HG02884 (cell line): ENCODE data around the gene TMEM187.
"Not testable (repeated sequence)": the region's sequence is repeated elsewhere in the genome, so short reads cannot be mapped to it uniquely, and the experiment has no call there.

Experiments
- ATAC-seq: cut with Tn5 transposase; IDR thresholded peaks from one replicate; pipeline ENCODE4 v1.9.1; 2021; ENCODE audit warnings: mild to moderate bottlenecking, moderate library complexity; ENCODE audit not compliant: unreplicated experiment

TMEM187 gene

DNA sequence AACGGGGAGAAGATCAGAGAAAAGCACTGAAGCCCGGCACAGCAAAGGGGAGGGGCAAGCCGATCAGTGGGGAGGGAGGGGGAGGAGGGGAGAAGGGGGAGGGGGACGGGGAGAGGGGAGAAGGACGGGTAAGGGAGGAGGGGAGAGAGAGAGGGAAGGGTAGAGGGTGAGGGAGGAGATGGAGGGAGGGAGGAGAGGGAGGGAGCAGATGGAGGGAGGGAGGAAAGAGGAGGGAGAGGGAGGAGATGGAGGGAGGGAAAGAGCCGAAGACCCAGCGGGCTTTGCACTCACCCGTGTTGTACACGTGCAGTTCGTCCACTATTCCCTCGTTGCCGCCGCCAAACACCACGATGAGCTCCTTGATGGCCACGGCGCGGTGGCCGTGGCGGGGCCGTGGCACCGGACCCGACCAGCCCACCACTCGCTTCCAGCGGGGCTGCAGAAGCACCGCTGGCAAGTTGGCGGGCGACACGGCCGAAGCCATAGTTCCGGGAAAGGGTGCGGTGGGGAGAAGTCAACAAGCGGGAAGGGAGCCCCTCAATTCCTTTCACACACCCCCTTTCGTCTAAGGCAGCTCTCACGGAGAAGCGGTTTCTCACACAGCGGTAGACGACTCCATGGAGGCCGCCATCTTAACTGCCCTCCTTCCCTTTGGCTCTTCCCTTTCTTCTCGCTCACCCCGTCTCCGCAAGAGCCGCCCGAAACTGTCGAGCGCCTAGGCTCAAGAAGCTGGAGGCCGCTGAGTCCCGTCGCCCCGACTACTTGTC lies 2.0 kb upstream of the TMEM187 start:
- ATAC-seq, result no peak

DNA sequence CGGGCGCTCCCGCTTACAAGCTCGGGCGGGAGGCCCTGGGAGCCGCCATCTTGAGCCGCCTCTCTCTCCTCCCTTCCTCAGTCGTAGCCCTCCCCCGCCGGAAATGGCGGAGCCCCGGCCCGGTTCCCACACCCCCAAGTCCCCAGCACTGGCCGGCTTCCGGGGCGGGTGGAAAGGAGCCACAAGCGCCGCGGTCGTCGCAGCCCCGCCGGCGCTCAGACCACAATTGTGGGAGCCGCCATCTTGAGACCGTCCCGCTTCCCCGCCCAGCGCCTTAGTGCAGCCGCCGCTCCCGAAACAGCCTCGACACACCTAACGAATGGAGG lies 1.5 kb upstream of the TMEM187 start:
- ATAC-seq, result no peak

DNA sequence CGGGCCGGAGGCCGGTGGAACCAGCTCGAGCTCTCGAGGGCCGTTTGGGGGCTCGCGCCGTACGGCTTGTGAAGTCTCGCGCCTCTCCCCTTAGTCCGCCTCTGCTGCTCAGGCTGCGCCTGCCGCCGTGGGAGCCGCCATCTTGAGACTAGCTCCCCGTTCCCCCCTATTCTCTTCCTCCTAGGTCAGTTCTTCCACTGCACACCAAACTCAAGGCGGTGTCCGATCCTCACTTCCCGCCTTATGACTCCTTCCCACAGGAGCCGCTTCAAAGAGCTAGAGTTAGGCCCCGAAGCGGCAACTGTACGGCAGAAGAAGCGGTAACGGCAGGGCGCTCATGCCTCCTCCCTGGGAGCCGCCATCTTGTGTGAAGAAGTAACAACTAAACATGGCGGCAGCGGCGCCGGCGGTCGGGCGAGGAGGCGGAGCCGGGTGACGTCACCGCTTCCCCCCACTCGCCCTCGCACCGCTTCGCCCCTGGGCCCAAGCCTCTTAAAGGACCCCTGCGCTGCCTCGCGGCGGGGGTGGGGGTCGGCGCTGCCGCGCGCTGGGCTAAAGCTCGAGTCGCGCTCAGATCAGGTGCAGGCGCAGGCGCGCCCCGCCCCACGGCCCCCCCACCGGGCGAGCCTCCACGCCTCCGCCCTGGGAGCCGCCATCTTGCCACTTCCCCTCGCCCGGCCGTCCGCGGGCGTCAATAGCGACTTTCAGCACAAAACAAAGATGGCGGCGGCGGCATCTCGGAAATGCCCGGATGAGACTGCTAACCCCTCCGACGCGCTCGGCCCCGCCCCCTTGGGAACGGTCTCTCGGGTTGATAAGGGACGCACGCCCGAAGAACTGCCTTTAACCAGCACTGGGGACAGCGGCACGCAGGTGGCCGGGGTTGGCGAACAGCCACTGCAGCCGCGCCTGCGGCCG lies 845 bp upstream of the TMEM187 start, which contains the start of gene HCFC1:
TSS of gene HCFC1 (minus strand) at position 369 of the 918 bp plus-strand sequence. CDS start 978 bp downstream, outside the sequence.
- peak; percentile 40 for ATAC-seq

DNA sequence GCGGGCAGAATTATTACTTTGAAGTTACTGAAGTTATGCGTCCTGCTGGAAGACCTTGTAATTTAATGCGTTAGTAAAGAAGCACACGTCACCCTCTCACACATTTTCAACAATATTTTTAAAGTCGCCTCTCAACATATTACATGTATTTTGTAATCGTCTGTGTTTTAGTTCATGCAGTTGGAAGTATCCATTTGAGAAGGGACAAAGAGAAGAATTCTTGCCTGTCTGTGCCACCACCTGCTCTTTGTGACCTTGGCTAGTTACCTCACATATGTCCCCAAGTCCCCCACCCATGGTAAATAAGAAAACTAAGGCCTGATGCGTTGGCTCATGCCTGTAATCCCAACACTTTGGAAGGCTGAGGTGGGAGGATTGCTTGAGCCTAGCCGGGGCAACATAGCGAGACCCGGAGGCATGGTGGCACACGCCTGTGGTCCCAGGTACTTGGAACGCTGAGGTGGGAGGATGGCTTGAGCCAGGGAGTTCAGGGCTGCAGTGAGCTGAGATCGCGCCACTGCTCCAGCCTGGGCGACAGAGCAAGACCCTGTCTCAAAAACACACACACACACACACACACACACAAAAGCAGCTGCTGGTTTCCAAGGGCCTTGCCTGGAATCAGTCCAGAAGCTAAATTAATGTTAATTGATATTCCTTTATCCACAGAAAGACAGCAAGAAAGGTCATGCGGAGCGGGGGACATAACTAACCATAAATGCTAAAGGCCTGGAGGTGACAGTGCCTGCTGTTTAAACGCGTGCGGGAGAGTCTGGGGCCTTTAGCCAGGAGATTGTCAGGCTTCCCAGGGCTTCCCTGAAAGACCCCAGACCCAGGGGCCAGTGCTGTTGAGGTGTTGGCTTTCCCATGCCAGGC lies 811 bp downstream of the TMEM187 start:
- ATAC-seq, result no peak

DNA sequence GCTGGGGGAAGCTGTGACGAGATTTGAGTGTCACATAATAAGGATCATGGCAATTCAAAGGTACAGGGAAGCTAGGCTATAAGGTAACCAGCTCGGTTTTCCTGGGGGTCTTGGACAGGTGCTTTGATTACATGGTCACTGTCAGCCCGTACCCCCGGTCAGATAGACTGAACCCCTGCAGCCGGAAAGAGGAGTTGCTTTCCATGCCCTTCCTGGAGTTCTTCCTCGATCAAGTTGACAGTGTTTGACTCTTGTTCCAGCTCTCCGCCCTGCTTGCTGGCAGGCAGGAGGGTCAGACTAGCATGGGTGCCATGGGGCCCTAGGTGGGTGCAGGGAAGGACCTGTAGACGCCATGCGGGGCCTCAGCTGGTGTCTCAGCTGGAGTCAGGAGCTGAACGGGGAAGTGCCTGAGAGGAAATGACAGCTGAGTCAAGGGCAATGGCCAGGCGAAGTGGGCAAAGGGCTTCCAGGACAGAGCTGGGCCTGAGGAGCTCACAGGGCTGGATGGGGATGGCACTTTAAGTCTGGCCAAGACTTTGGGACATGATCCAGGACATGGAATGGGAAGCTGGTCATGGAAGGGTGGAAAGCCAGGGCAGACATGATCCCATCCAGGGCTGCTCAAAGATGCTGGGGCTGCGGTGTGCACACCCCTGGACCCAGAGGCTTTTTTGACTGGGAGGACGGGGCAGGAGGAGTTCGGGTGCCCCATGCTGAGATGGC lies 1.6 kb downstream of the TMEM187 start:
- no peak for ATAC-seq

DNA sequence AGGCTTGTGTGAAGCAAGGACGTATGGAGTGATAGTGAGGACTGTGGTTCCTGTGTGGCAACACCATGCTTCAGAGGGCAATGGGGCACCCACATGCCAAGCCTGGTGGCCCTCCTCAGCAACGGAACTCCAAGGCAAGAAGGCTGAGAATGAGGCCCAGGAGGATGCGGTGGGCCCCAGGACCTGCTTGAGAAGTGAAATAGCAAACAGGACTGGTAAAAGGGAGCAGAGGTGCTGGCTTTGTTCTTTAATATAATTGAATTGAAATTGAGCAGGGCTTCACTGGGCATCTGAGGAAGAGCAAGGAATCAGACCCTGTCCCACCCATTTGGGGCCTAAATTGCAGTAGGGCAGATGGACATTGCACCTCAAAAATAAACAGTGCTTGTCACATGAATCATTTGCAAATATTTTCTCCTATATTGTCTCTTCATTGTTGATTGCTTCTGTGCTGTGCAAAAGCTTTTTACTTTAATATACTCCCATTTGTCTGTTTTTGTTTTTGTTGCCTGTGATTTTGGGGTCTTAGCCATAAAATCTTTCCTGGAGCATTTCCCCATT lies 2.3 kb downstream of the TMEM187 start:
- no peak for ATAC-seq

DNA sequence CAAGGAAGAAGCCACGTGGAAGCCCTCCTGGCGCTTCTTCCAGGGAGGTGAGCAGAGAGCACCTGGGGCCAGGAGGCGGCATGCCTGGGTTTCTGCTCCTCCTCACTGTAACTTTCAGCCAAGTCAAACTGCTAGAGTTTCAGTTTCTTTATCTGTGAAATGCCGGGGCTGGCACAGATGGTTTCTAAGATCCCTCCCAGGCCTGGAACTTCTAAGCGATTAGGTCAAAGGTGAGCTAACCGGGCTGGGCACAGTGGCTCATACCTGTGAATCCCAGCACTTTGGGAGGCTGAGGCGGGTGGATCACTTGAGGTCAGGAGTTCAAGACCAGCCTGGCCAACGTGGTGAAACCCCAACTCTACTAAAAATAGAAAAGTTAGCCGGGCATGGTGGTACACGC lies 7.8 kb downstream of the TMEM187 start:
- not testable (repeated sequence) for ATAC-seq

DNA sequence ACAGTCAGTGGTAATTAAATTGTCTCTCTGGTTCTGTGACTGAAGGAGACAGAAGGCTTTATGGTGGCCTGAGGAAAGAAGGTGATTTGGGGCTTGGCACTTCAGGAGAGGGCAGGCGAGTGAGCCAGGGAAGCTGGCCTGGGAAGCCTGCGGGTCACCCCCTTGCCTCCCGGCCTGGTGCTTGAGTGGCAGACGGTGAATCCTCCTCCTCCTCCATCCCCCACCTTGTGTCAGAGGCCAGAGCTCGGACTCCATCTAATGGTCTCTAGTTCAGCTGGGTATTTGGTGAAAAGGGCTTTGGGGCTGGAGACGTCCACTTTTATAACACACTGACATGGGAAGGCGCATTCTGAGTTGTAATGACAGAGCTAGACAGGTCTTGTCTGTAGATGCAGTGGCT lies 8.7 kb downstream of the TMEM187 start:
- no peak for ATAC-seq

DNA sequence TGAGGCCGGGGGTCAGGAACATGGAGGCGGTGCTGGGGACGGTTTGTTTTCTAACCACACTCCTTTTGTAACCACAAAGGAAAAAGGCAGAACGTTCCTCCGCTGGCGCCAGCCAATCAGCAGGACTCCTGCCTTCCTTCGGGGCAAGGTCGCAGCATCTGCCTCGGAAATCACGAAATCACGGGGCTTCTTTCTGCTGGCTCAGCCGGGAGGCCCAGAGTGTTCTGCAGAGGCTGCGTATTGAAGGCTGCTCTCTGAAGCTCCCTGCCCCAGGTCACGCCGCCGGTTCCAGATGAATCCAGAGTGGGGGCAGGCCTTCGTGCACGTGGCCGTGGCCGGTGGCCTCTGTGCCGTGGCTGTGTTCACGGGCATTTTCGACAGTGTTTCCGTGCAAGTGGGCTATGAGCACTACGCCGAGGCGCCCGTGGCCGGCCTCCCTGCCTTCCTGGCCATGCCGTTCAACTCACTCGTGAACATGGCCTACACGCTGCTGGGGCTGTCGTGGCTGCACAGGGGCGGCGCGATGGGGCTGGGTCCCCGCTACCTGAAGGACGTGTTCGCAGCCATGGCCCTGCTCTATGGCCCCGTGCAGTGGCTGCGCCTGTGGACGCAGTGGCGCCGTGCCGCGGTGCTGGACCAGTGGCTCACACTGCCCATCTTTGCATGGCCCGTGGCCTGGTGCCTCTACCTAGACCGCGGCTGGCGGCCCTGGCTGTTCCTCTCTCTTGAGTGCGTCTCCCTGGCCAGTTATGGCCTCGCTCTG lies 9.4 kb downstream of the TMEM187 start:
- ATAC-seq, result no peak

DNA sequence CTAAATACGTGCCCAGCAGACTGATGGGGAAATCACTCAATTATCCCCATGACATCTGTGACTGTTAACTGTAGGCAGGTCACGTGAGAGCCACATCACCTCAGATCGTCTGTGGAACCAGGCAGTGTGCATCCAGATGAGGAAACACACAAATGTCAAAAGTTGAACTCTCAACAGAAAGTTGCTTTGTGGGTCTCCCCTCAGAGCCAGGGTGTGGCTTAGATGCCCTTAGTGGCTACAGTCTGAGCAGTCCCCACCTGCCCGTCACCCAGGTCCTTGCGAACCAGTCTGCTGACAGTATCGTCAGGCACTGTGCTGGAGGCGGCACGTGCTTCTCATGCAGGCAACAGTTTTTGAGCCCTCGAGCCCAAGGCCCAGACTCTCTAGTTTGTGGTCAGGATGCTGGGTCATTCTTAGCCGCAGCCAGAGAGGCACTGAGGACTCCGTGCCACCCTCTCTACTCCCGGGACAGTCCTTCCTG lies 10.8 kb downstream of the TMEM187 start:
- no peak for ATAC-seq

DNA sequence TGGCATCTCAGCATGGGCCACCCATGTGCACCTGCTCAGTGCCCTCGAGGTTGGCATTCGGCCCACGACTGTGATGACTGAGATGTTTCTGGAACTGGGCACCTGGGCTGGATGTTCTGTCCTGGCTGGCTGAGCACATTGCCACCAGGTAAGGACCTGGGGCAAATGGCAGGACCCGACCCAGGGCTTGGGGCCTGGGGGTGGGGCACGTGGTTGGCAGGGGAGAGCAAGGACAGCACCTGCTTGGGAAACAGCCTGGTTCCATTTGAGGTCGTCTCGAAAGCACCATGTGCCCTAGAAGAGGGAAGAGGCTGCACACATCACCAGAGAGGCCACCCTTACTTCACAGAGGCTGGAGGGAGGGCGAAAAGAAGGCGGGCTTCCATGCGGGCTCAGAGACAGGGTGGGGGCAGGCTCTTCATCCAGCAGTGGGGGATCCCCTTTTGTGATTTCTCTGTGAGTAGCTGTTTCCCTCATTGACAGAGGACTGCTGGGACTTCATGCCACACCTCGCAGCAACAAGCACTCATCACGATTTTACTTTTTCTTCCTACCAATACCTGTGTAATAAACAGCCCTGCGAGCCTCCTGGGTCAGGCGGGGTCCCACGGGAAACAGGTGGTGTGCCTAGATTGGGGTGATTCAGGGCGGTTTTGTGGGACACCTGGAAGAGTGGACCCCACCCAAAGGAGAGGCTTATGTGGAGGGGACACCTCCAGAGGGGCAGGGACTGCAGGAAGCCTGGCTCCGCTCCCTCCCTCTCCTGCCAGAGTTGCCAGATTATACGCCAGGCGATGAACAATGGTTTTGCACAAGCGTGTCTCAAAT lies 12.0 kb downstream of the TMEM187 start:
- ATAC-seq, result no peak

DNA sequence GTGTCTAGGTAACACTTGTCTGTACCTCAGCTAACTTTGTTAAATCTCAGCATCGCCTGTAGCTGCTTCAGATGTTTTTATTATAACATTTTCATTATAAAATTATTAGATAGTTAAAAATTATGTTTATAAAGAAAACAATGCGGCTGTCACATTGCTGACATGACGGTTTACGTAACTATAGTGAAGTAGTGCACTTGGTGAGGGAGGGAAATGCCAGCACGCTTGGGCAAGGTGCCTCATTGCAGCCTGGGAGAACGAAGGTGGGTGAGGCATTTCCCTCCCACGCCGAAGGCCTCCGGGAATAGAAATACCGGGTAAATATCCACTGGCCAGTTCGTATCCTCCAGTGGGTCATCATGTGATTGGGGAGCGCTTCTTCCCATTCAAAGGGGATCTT lies 15.9 kb downstream of the TMEM187 start:
- ATAC-seq, result no peak

DNA sequence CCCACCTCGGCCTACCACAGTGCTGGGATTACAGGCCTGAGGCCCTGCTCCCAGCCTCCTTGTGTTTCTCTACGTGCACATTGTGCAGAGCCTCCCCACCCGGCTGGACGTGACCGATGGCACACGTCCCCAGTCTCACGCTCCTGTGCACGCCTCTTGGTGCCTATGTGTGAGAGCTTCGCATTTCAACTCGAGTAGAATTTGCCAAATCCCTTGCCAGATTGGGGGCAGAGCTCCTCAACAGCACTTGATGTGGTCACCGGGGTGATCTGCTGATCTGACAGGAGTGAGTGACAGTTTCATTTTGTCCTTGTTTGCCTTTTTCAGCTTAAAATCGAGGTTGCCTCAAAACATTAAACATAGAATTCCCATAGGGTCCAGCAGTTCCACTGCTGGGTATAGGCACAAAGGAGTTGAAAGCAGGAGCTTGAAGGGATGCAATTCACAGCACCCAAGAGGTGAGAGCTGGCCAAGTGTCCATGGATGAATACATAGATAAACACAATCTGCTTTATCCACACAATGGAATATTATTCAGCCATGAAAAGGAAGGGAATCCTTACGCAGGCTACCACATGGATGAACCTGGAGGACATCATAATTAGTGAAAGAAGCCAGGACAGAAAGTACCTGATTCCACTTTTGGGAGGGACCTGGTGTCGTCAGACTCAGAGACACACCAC lies 17.6 kb downstream of the TMEM187 start:
- ATAC-seq, result no peak

DNA sequence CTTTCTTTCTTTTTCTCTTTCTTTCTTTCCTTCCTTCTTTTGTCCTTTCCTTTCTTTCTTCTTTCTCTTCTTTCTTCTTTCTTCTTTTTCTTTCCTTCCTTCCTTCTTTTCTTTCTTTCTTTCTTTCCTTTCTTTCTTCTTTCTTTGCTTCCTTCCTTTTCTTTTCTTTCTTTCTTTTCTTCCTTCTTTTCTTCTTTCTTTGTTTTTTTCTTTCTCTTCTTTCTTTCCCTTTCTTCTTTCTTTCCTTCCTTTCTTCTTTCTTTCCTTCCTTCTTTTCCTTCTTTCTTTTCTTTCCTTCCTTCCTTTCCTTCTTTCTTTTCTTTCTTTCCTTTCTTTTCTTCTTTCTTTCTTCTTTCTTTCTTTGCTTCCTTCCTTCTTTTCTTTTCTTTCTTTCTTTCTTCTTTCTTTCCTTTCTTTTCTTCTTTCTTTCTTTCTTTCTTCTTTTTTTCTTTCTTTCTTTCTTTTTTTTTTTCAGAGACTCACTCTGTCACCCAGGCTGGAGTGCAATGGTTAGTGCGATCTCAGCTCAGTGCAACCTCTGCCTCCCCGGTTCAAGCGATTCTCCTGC lies 18.5 kb downstream of the TMEM187 start:
- no peak for ATAC-seq

DNA sequence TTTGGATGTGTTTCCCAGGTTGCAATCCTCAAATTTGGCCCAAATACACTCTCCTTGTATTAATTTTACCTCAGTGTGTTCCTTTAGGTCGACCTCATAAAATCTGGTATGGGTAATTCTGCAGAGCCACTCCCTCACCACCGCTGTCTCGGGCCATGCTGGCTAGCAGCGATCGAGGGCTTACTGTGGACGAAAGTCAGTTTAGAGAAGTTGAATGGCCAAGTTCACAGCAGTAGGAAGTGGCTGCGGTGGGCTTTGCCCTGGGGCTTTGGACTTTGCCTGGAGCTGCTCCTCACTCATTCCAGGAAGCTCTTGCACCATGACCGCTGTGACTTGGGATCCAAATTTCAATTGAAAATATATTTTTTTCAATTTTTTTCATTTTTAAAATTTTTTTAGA lies 19.6 kb downstream of the TMEM187 start:
- no peak for ATAC-seq

DNA sequence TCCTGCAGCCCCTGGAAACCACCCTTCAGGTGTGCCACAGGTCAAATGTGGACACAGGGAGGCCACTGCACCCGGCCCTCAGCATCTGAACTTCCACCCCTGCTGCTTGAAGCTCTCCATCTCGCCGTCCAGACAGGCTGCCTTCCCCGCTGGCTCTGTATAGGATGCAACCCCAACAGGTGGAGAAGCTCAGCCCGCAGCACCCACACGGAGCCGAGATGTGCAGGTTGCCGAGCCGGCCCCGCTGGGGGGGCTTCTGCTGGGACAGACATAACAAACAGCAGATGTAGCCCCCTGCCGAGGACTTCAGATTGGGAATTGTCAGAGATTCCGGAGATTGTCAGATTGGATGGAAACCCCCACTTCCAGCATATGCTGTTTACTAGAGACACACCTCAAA lies 20.5 kb downstream of the TMEM187 start:
- no peak for ATAC-seq

DNA sequence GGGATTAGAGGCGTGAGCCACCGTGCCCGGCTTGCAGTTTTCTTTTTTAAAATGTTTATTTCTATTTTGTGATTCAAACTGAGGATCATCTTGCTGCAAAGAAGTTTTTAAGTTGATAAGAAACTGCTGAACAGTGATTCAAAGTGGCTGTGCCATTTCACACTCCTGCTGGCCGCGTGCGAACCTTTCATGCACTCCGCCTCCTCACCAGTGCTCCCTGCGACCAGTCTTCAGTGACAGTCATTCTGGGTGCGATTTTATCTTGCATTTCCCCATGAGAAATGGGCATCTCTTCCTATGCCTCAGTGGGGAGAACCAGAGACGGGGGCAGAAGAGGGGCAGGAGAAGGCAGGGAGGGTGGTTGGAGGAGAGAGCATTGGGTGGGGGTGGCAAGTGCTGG lies 21.4 kb downstream of the TMEM187 start:
- no peak for ATAC-seq

DNA sequence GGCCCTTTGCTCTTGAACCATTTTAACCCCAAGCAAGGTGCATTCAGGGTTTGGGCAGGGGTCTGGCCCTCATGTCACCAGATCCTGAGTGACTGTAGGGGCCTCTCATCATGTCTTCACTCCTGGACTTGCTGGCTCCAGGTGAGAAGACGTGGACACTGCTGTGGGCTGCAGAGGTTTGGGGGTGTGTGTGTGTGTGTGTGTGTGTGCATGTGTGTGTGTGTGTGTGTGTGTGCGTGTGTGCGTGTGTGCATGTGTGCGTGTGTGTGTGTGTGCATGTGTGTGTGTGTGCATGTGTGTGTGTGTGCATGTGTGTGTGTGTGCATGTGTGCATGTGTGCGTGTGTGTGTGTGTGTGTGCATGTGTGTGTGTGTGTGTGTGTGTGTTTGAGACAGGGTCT lies 21.8 kb downstream of the TMEM187 start:
- not testable (repeated sequence) for ATAC-seq
